Transverse colon (tissue), 3 donors: Measurements from ENCODE around the gene PALB2.

ENCODE experiments used
- CTCF ChIP-seq, 5 experiments: fragments of 200-600 bp in 3 of 5; fragments of 450-650 bp in 2 of 5; sonication (generic) in 3 of 5; IDR thresholded peaks; 1 replicate in 2 of 5; 2 replicates in 3 of 5; pipeline ENCODE4 v1.5.1; 2016 to 2017; ENCODE audit warnings: antibody characterized with exemption in 5 of 5, inconsistent platforms in 3 of 5, mild to moderate bottlenecking in 2 of 5, moderate library complexity in 1 of 5
- POLR2A ChIP-seq: fragments of 450-650 bp; IDR thresholded peaks from one replicate; pipeline ENCODE4 v1.6.1; 2016; ENCODE audit warnings: antibody characterized with exemption, mild to moderate bottlenecking, moderate library complexity

- TF ChIP-seq POLR2A (no peak), CTCF (IDR thresholded peaks at IDR 0.05) (no peak)
Observed at GRCh38 chr16:23624092-23624491, 17.0 kb downstream of the PALB2 start.
